Activated T-cell treated with anti-CD3 and anti-CD28 coated beads, Interleukin-2, amount 50 U/mL, for 4 hours (primary cell): ENCODE measurements around the gene EPHB6. TPM values are rescaled to one million over a fixed set of nuclear protein-coding genes. Genes with fewer than 3 reads are reported as not detected.

ENCODE experiments used
- ATAC-seq, 2 donors: fragments of 200-7000 bp; cut with Tn5 transposase; one replicate each; pipeline ENCODE4 v1.10.0; 2021
- DNase-seq: peaks from one replicate; pipeline ENCODE4 v3.0.0-alpha.2; 2020
- H3K27me3 Mint-ChIP-seq: one replicate; pipeline ENCODE4 v1.8.0; 2021; ENCODE audit warnings: low read depth, mixed read lengths
- H3K36me3 Mint-ChIP-seq: one replicate; pipeline ENCODE4 v1.8.0; 2022; ENCODE audit warnings: mixed read lengths; ENCODE audit not compliant: insufficient read depth
- H3K4me1 Mint-ChIP-seq: one replicate; pipeline ENCODE4 v1.8.0; 2021; ENCODE audit warnings: low read depth, mixed read lengths
- H3K4me3 Mint-ChIP-seq: one replicate; pipeline ENCODE4 v1.8.0; 2021; ENCODE audit warnings: mild to moderate bottlenecking, moderate library complexity, mixed read lengths
- H3K9me3 Mint-ChIP-seq: one replicate; pipeline ENCODE4 v1.8.0; 2021; ENCODE audit warnings: mixed read lengths
- total RNA-seq, 3 donors: library from RNA; stranded (reverse); gene quantifications; one replicate each; pipeline ENCODE4 v1.2.1, GENCODE V29; 2021

The EPHB6 gene, protein sequence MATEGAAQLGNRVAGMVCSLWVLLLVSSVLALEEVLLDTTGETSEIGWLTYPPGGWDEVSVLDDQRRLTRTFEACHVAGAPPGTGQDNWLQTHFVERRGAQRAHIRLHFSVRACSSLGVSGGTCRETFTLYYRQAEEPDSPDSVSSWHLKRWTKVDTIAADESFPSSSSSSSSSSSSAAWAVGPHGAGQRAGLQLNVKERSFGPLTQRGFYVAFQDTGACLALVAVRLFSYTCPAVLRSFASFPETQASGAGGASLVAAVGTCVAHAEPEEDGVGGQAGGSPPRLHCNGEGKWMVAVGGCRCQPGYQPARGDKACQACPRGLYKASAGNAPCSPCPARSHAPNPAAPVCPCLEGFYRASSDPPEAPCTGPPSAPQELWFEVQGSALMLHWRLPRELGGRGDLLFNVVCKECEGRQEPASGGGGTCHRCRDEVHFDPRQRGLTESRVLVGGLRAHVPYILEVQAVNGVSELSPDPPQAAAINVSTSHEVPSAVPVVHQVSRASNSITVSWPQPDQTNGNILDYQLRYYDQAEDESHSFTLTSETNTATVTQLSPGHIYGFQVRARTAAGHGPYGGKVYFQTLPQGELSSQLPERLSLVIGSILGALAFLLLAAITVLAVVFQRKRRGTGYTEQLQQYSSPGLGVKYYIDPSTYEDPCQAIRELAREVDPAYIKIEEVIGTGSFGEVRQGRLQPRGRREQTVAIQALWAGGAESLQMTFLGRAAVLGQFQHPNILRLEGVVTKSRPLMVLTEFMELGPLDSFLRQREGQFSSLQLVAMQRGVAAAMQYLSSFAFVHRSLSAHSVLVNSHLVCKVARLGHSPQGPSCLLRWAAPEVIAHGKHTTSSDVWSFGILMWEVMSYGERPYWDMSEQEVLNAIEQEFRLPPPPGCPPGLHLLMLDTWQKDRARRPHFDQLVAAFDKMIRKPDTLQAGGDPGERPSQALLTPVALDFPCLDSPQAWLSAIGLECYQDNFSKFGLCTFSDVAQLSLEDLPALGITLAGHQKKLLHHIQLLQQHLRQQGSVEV
- 1 to 10 TPM; 6.7 to 8.3 (median 8.0) TPM for total RNA-seq

DNA sequence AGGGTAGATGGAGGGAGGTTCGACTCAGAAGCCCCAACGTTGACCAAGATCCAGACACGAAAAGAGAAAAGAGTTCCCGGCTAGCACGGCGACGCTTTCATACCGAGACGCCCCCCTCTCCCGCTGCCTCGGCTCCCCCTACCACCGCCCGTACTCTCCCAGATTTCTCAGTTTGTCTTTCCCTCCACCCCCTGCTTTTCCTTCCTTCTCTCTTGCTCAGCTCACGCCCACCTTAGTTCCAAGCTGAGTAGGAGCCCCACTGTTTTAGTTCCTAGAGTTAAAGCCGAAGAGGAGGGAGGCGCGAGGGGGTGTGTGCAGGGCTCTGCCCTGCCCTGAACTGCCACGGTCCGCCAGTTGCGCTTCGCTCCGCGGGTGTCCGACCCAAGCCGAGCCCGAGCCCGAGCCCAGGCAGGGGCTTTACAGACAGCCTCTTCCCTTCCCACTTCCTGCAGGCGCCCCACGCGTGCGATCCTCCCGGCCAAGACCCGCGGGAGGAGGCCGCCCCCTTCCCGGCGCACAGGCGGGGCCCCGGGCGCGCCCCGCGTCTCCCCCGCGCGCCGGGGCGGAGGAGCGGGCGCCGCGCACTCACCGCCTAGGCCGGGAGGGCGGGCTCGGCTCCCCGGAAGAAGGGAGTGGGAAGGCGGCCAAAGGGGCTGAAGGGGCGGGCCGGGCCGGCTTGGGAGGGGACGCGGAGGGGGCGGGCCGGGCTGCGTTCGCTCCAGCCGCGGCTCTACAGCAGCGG lies at the start of gene EPHB6:
TSS of gene EPHB6 (plus strand) at position 705 of the 742 bp plus-strand sequence. CDS start 8,152 bp downstream, outside the sequence.
- ATAC-seq (peak; percentile 72 to 75), DNase-seq (peak; percentile 35)
- Mint-ChIP-seq H3K27me3 (no peaks in the 10 kb centered on the region), H3K4me3 (peak within 1 kb of the TSS; percentile 89), H3K36me3 (no peaks in the 10 kb centered on the region), H3K9me3 (no peaks in the 10 kb centered on the region), H3K4me1 (peaks cover 26% of the 10 kb centered on the region)

GRCh38 chr7:142805350-142806021 lies 49.4 kb upstream of the EPHB6 start:
- Mint-ChIP-seq H3K36me3 (peaks cover 42% of the 10 kb centered on the region), H3K4me1 (peaks cover 98% of the 10 kb centered on the region), H3K9me3 (no peaks in the 10 kb centered on the region), H3K27me3 (no peaks in the 10 kb centered on the region), H3K4me3 (peak overlapping the region; percentile 44)
- ATAC-seq (no peak), DNase-seq (no peak)

DNA sequence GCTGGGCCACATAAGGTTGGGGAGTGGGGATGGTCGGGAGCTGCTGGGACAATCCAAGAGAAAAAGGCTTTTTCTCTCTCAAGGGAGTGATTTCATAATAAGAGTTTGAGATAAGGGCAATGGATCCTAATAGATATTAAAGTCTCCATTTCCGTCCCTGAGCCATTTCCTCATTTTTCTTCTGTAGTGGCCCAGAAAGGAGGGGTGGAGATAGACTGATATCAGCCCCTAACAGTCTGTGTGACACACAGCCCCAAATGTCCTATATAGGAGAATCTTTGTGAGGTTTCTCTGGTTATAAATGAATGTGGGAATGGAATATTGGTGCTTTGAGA lies 48.9 kb upstream of the EPHB6 start:
- DNase-seq (no peak), ATAC-seq (no peak)
- Mint-ChIP-seq H3K36me3 (peaks cover 37% of the 10 kb centered on the region), H3K27me3 (no peaks in the 10 kb centered on the region), H3K4me1 (peaks cover 97% of the 10 kb centered on the region), H3K9me3 (no peaks in the 10 kb centered on the region), H3K4me3 (peak overlapping the region; percentile 65)

DNA sequence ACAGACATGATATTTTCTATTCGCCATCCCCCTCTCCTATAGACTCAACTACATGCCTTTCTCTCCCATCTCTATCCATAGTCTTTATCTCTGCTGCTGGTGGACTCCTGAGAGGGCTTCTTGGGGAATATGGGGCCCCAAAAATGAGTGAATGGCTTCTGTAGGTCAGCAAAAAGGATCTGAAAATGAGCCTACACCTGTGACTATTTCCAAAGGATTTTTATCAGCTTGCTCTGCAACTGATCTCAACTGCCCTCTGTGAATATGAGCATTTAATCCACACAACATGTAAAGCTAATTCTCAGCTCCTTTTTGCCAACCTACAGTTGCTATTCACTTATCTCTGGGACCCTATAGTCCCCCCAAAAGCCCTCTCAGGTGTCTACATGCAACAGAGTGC lies 47.9 kb upstream of the EPHB6 start:
- H3K36me3 Mint-ChIP-seq, result peaks cover 28% of the 10 kb centered on the region
- peaks cover 97% of the 10 kb centered on the region for H3K4me1 Mint-ChIP-seq
- H3K27me3 Mint-ChIP-seq, result no peaks in the 10 kb centered on the region
- no peaks in the 10 kb centered on the region for H3K9me3 Mint-ChIP-seq
- peak overlapping the region; percentile 65 for H3K4me3 Mint-ChIP-seq
- ATAC-seq (no peak), DNase-seq (no peak)

DNA sequence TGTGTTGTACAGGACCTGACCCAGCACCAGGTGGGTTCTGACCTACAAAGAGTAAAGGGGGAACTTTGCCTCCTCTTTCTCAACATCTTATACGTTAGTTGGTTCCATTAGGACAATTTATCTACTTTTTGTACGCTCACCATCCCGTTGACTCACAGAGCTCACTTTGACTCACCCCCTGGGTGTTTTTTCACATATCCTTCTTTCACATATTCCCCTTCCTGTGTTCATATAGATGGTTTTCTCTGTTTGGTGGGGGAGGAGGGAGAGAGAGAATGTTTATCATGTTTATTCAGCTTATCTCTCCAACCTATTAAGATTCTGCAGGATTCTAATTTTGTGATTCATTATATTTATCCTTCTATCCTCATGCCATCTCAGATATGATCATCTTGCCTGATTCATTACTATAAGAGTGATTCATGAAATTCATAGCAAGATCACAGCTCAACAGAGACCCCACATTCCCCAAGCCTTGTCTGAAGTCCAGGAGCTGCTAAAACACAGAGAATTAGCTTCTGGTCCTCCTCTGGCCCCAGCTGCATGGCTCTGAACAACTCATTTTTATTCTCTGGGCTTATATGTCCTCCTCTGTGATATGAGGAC lies 46.9 kb upstream of the EPHB6 start:
- Mint-ChIP-seq H3K27me3 (no peaks in the 10 kb centered on the region), H3K4me1 (peaks cover 97% of the 10 kb centered on the region), H3K4me3 (peak overlapping the region; percentile 65), H3K9me3 (no peaks in the 10 kb centered on the region), H3K36me3 (peaks cover 18% of the 10 kb centered on the region)
- ATAC-seq, result peak; percentile 18 to 31
- no peak for DNase-seq

GRCh38 chr7:142808461-142808801 lies 46.4 kb upstream of the EPHB6 start:
- peak; percentile 16 to 20 for ATAC-seq
- Mint-ChIP-seq H3K36me3 (peaks cover 13% of the 10 kb centered on the region), H3K4me3 (peak overlapping the region; percentile 65), H3K9me3 (no peaks in the 10 kb centered on the region), H3K4me1 (peaks cover 97% of the 10 kb centered on the region), H3K27me3 (no peaks in the 10 kb centered on the region)
- no peak for DNase-seq

GRCh38 chr7:142808802-142809583 lies 45.9 kb upstream of the EPHB6 start:
- ATAC-seq (peak; percentile 72 to 76), DNase-seq (peak; percentile 93)
- Mint-ChIP-seq H3K4me3 (peak overlapping the region; percentile 65), H3K27me3 (no peaks in the 10 kb centered on the region), H3K4me1 (peaks cover 95% of the 10 kb centered on the region), H3K36me3 (peaks cover 10% of the 10 kb centered on the region), H3K9me3 (no peaks in the 10 kb centered on the region)

DNA sequence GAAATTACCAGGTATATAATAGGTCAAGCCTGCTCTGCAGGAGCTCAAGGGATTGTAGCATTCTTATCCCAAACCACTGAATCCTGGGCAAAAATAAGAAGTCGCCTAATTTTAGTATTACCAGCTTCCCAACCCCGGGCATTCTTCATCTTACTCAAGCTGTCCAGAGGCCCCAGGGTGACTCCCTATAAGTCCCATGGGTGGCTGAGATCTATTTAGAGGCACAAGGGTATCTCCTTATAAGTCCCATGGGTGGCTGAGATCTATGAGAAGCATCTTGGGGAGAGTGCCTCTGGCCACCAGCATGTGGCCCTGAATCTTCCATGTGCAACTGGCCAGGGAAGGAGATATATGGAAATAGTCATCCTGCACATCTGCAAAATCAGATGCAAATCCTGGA lies 45.2 kb upstream of the EPHB6 start:
- no peak for DNase-seq
- Mint-ChIP-seq H3K4me3 (peak overlapping the region; percentile 65), H3K4me1 (peaks cover 95% of the 10 kb centered on the region), H3K9me3 (no peaks in the 10 kb centered on the region), H3K36me3 (peaks cover 3% of the 10 kb centered on the region), H3K27me3 (no peaks in the 10 kb centered on the region)
- ATAC-seq, result no peak

GRCh38 chr7:142811154-142811737 lies 43.6 kb upstream of the EPHB6 start:
- Mint-ChIP-seq H3K4me1 (peaks cover 84% of the 10 kb centered on the region), H3K4me3 (peak overlapping the region; percentile 69), H3K9me3 (no peaks in the 10 kb centered on the region), H3K36me3 (peaks cover 3% of the 10 kb centered on the region), H3K27me3 (no peaks in the 10 kb centered on the region)
- DNase-seq, result no peak
- no peak for ATAC-seq

DNA sequence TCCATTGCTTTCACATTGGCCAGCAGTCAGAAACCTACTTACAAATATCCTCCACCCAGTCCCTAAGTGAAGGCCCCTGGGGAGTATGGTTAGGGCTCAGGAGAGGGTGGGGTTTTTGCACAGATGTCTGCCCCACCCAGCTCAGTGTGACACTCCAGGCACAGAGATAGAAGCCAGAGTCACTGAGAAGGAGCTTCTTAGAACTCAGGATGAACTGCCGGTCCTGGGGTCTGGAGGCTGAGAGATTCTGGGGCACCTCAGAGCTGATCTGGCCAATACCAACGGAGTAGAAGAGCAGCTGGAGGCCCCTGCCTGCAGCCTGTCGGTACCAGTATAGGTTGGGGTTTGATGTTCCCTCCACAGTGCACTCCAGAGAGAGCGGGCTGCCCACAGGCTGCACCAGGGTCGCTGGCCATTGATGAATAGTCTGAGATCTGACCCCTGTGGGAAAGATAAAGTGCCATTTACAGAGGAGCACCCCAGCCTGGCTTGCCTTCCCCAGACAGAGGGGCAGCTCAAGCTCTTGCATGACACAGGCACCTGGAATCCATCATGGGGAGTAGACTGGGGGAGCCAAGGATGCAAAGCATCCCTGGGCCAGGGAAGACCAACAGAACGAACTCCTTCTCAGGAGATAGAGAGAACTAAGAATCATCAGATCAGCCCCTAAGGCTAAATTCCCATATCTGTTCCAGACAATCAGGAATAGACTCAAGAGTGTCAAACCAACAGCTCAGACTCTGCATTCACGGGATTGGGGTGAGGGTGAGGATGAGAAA lies 42.2 kb upstream of the EPHB6 start:
- H3K36me3 Mint-ChIP-seq, result peaks cover 3% of the 10 kb centered on the region
- H3K27me3 Mint-ChIP-seq, result no peaks in the 10 kb centered on the region
- H3K9me3 Mint-ChIP-seq, result no peaks in the 10 kb centered on the region
- peaks cover 72% of the 10 kb centered on the region for H3K4me1 Mint-ChIP-seq
- DNase-seq (no peak), ATAC-seq (no peak)
- H3K4me3 Mint-ChIP-seq, result peak overlapping the region; percentile 69

DNA sequence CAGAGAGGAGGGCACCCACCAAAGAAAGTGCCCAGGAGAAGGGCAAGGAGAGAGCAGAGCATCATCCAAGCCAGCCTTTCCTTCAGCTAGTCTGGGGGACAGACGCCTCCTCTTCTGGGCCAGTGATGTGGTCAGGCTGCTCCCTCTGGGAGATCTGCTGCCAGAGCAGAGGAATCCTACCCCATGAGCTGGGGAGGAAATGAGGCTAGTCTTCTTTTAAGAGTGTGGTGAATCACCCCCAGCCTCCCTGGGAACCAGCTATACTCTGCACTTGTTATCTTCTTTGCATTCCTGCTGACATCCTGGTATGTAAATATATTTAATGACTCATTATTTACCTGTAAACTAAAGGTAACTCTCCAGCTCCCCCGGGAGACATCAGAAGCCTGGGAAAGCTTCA lies 41.6 kb upstream of the EPHB6 start:
- ATAC-seq (no peak), DNase-seq (no peak)
- Mint-ChIP-seq H3K36me3 (peaks cover 3% of the 10 kb centered on the region), H3K4me1 (peaks cover 68% of the 10 kb centered on the region), H3K4me3 (peak overlapping the region; percentile 69), H3K9me3 (no peaks in the 10 kb centered on the region), H3K27me3 (no peaks in the 10 kb centered on the region)

GRCh38 chr7:142813699-142814098 lies 41.2 kb upstream of the EPHB6 start:
- Mint-ChIP-seq H3K4me1 (peaks cover 66% of the 10 kb centered on the region), H3K36me3 (peaks cover 3% of the 10 kb centered on the region), H3K27me3 (no peaks in the 10 kb centered on the region), H3K9me3 (no peaks in the 10 kb centered on the region), H3K4me3 (peak overlapping the region; percentile 69)
- DNase-seq, result no peak
- ATAC-seq, result no peak
